Chondrocyte (in vitro differentiated cells): ENCODE measurements around the gene TAS2R1. TPM values are rescaled to one million over a fixed set of nuclear protein-coding genes. Genes with fewer than 3 reads are reported as not detected.

Experiments used
- DNase-seq: peaks from one replicate; pipeline ENCODE4 v3.0.0; 2021; ENCODE audit warnings: mixed read lengths, low spot score
- H3K27ac Mint-ChIP-seq: one replicate; pipeline ENCODE4 v1.8.0; 2021; ENCODE audit warnings: mild to moderate bottlenecking, moderate library complexity, mixed read lengths; ENCODE audit not compliant: unreplicated experiment
- H3K27me3 Mint-ChIP-seq: 2 replicates; pipeline ENCODE4 v1.8.0; 2021; ENCODE audit warnings: low read depth, mixed read lengths
- H3K36me3 Mint-ChIP-seq: 2 replicates; pipeline ENCODE4 v1.8.0; 2021; ENCODE audit warnings: low read depth, mixed read lengths
- H3K4me1 Mint-ChIP-seq: 2 replicates; pipeline ENCODE4 v1.8.0; 2021; ENCODE audit warnings: low read depth, mild to moderate bottlenecking, mixed read lengths
- H3K4me3 Mint-ChIP-seq: one replicate; pipeline ENCODE4 v1.8.0; 2021; ENCODE audit warnings: mild to moderate bottlenecking, moderate library complexity, mixed read lengths; ENCODE audit not compliant: unreplicated experiment
- H3K9me3 Mint-ChIP-seq: 2 replicates; pipeline ENCODE4 v1.8.0; 2021; ENCODE audit warnings: low read depth, mixed read lengths
- total RNA-seq: library from RNA; stranded (reverse); gene quantifications from 3 replicates; pipeline ENCODE4 v1.2.1, GENCODE V29; 2021
- TF ChIP-seq, protein P1 (sequence below): fragments of 200-600 bp; sonication (generic); IDR thresholded peaks from 2 replicates; pipeline ENCODE4 v1.5.0; 2021; ENCODE audit warnings: antibody characterized with exemption, mild to moderate bottlenecking, moderate library complexity

TAS2R1 gene
- total RNA-seq, 1 donor from 2014 or later, result 1.6 TPM

DNA sequence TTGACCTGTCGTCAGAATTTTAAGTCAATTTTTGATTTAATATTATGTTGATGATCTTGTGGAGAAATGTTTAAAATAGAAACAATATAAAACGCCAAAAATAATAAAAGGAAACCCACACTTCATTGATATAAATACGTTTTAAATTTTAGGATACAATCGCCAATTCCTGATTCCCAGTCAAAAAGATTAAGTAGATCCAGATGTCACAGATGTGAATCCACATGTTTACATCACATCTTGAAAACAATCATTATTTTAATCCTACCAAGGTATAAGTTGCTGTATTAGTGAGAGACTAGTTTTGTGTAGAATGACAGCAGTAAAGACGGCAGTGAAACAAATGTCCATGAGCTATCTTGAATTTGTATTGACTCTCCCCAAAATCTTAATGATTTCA is 4.9 kb downstream of the TAS2R1 start:
- H3K27ac Mint-ChIP-seq, result no peak overlapping the region
- no peaks in the 10 kb centered on the region for H3K9me3 Mint-ChIP-seq

DNA sequence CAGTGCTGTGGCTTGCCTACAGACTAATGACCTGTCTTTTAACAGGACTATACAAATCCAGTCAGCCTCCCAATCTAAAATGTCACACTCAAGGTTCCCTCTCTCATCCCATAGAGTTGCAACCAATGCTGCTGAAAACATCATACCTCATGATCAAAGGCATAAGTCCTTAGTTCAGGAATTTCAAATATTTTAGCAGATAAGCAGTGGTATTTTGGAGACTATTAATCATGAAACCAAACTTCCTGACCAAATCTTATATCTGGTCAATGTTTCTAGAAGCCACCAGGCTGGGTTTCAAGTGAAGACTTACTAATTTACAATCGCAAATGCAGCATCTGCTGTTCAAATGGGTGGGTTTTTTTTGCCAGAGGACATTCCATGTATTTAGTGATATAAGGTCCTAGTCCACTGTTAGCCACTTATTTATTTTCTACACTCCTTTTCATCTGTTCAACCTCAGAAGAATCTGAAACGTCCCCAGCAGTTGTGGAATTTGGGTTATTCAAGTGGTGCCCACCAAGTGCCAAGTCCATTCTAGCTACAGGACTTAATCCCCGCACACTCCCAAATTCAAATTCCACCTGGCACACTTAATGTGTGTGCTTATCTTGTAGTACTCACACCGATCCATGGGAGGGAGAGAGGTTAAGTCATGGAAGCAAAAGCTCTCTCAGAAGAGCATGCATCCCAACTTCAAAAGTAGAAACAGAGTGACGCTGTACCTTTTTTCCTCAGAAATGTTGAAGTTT is 5.8 kb downstream of the TAS2R1 start:
- H3K27ac Mint-ChIP-seq, result no peak overlapping the region
- TF ChIP-seq, protein P1, sequence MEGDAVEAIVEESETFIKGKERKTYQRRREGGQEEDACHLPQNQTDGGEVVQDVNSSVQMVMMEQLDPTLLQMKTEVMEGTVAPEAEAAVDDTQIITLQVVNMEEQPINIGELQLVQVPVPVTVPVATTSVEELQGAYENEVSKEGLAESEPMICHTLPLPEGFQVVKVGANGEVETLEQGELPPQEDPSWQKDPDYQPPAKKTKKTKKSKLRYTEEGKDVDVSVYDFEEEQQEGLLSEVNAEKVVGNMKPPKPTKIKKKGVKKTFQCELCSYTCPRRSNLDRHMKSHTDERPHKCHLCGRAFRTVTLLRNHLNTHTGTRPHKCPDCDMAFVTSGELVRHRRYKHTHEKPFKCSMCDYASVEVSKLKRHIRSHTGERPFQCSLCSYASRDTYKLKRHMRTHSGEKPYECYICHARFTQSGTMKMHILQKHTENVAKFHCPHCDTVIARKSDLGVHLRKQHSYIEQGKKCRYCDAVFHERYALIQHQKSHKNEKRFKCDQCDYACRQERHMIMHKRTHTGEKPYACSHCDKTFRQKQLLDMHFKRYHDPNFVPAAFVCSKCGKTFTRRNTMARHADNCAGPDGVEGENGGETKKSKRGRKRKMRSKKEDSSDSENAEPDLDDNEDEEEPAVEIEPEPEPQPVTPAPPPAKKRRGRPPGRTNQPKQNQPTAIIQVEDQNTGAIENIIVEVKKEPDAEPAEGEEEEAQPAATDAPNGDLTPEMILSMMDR, result no peak

More for the DNA sequence above, 4.9 kb downstream of the TAS2R1 start:
- H3K4me3 Mint-ChIP-seq, result no peak overlapping the region
- DNase-seq, result no peak
- H3K27me3 Mint-ChIP-seq, result no peaks in the 10 kb centered on the region
- peaks cover 46% of the 10 kb centered on the region for H3K4me1 Mint-ChIP-seq
- TF ChIP-seq, protein P1, result no peak
- peaks cover 4% of the 10 kb centered on the region for H3K36me3 Mint-ChIP-seq

DNA sequence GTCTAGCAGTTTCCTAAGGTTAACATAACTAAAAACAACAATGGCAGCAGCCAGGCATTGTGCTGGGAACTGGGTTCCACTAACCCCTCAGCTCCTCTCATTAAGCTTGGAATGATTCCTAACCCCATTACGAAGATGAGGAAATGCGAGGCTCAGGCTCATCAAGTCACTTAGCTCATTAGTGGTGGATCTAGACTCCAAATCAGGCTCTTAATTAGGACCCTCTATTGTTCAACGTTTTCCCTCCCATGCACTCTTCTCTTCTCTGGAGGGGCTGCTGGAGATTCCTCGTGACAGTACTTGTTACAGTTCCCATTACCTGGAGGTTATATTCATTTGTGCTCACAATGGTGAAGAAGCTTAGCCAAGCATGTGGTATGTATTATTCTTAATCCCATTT is 6.5 kb downstream of the TAS2R1 start:
- no peak for DNase-seq
- Mint-ChIP-seq H3K9me3 (no peaks in the 10 kb centered on the region), H3K36me3 (no peaks in the 10 kb centered on the region), H3K4me1 (peaks cover 52% of the 10 kb centered on the region), H3K27me3 (no peaks in the 10 kb centered on the region), H3K4me3 (no peak overlapping the region), H3K27ac (peak overlapping the region; percentile 95)
- TF ChIP-seq, protein P1, result no peak

More for the DNA sequence above, 5.8 kb downstream of the TAS2R1 start:
- H3K4me3 Mint-ChIP-seq, result no peak overlapping the region
- H3K27me3 Mint-ChIP-seq, result no peaks in the 10 kb centered on the region
- no peak for DNase-seq
- no peaks in the 10 kb centered on the region for H3K9me3 Mint-ChIP-seq
- H3K4me1 Mint-ChIP-seq, result peaks cover 52% of the 10 kb centered on the region
- H3K36me3 Mint-ChIP-seq, result peaks cover 4% of the 10 kb centered on the region

DNA sequence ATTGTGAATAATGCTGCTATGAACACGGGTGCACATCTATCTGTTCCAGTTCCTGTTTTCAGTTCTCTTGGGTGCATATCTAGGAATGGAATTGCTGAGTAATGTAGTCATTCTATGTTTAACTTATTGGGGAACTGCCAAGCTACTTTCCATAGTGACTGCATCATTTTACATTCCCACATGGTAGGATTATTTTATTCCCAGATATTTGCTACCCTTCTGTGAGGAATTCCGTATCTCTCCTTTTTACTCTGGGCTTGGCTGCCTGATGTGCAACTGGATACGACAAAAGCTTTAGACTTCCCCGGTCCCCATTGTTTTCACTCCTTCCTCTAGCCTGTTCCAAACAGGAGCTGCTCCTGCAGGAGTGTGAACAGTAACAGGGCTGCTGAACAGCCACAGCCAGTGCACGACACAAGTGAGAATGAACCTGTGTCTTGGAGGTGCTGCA is 7.2 kb downstream of the TAS2R1 start:
- TF ChIP-seq, protein P1, result no peak
- Mint-ChIP-seq H3K27me3 (no peaks in the 10 kb centered on the region), H3K4me1 (peaks cover 55% of the 10 kb centered on the region), H3K36me3 (no peaks in the 10 kb centered on the region), H3K4me3 (peak overlapping the region; percentile 12), H3K27ac (peak overlapping the region; percentile 95), H3K9me3 (no peaks in the 10 kb centered on the region)
- DNase-seq, result no peak

DNA sequence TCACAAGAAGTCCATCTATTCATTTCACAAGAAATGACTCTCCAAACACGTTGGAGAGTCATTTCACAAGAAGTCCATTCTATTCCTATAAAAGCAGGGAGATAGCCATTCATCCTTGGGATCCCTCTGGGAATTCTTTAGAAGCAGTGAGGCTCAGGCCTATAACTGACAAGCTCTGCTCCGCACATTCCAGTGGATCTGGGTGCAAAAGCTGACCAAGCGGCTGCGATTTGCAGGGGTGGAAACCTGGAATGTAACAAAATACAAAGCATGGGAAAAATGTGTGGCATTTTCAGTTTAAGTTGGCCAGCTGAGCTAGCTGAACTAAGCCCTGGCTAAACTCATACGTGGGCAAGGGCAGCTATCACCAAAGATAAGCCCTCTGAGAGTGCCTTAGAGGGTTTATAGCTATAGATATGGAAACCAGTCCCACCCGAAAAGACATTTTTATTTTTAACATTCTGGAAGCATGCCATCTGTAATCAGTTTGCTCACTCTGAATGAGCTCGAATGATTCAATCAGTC is 8.7 kb downstream of the TAS2R1 start:
- DNase-seq, result no peak
- peaks cover 57% of the 10 kb centered on the region for H3K4me1 Mint-ChIP-seq
- H3K36me3 Mint-ChIP-seq, result no peaks in the 10 kb centered on the region
- H3K27ac Mint-ChIP-seq, result peak overlapping the region; percentile 88
- H3K27me3 Mint-ChIP-seq, result no peaks in the 10 kb centered on the region
- TF ChIP-seq, protein P1, result no peak
- H3K9me3 Mint-ChIP-seq, result no peaks in the 10 kb centered on the region
- H3K4me3 Mint-ChIP-seq, result peak overlapping the region; percentile 31
